ENCODE data around the gene IQCK.
"Not testable (repeated sequence)": the region's sequence is repeated elsewhere in the genome, so short reads cannot be mapped to it uniquely, and the experiment has no call there.

Gene IQCK

DNA sequence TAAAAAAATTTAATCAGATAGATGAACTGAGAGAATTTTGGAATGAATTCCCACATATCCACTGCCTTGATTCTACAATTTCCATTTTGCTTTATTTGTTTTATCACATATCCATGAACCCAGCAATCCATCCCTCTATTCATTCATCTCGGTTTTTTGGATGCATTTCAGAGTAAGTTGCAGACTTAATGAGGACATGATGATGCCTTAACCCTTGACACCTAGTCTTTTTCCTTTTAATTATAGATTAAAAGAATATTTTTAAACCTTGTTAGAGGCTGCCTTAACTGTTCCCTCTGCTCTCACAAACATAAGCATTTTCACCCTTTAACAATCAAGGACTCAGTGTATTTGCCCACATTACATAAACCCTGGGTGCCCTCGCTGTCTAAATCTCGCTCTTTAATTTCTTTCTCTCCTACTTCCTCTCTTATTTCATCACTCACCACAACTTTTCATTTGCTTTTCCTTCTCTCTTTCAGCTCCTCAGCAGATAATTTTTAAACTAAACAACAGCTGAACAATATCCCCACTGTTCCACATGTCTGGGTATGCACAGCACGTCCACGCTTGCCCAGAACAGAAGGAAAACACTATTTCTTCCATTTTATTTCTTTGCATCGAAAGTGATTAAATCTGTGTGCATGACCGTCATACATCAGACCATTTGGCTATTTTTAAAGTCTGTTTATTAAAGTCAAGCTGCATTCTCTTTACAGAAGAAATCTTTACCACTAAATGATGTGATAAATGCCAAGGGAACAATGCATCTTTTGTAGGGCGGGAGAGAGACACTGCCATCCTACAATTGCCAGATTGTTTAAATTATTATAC lies 39.9 kb downstream of the IQCK start:
- DNase-seq (ENCODE audit: low spot score) = no peak

DNA sequence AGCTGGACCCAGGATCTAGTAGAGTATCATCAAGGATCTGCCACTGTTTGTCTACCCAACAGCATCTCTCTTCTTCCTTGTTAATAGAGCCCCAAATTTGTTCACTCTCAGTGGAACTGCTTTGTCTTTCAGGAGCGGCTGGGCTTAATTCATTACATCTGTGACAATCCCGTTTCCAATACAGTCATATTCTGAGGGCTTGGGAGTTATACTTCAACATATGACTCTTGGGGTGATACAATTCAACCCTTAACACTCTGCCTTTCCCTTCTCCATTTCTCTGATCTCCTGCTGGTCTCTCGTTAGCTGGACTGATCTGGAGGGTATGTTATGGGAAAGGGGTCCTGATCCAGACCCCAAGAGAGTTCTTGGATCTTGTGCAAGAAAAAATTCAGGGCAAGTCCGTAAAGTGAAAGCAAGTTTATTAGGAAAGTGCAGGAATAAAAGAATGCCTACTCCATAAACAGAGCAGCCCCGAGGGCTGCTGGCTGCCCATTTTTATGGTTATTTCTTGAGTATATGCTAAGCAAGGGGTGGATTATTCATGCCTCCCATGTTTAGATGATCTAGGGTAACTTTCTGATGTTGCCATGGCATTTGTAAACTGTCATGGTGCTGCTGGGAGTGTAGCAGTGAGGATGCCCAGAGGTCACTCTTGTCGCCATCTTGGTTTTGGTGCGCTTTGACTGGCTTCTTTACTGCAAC lies 42.4 kb downstream of the IQCK start:
- DNase-seq (ENCODE audit: low spot score) = no peak

DNA sequence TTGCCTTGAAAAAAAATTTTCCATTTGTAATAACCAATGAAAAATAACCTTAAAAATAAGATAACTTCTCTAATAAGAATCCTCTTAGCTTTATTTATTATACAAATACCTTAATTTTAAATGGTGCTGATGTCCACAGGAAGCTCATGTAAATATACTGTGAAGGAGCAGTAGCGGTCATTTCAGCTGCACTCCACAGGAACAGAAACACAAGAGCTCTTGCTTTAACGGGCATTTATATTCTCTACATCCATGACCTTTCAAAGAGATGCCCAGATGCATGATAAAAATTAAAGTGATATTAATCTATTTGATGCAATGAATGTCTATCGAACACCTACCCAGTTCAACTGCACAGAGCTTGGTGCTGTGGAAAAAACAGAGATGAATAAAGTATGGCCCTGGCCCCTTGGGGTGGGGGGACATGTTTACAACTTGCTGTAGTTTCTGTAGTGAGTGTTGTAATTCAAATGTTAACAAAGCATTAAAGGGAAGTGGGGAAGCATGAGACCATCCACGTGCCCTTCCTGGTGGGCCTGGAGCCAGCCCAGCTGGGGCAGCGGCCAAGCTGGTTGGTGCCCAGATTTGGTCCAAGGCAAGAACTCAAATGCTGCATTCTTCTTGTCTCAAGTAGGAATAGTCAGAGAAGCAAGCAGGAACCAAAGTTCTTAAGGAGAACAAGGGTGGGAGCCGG lies 47.9 kb downstream of the IQCK start:
- no peak for DNase-seq (ENCODE audit: low spot score)

GRCh38 chr16:19766554-19766884 lies 48.4 kb downstream of the IQCK start:
- DNase-seq (ENCODE audit: low spot score) = no peak

DNA sequence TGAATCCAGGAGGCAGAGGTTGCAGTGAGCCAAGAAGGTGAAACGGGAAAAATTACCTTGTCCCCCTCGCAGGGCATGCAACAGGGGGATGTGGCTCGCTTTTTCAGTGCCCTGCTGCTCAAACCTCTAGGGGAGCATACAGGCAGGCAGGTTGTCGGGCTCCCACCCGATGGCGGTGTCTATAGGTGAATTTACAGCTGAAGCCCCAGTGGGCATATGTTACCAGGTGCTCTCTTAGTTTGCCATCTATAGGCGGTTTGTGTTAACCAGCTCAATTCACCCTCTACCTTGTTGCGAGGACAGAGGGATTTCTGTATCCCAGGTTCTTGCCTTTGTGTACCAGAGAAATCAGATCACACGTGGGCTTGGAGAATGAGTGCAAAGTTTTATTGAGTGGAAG lies 48.9 kb downstream of the IQCK start:
- DNase-seq (ENCODE audit: low spot score) = no peak

- DNase-seq (ENCODE audit: low spot score) = no peak
Measured at GRCh38 chr16:19767497-19767896, 49.4 kb downstream of the IQCK start.

DNA sequence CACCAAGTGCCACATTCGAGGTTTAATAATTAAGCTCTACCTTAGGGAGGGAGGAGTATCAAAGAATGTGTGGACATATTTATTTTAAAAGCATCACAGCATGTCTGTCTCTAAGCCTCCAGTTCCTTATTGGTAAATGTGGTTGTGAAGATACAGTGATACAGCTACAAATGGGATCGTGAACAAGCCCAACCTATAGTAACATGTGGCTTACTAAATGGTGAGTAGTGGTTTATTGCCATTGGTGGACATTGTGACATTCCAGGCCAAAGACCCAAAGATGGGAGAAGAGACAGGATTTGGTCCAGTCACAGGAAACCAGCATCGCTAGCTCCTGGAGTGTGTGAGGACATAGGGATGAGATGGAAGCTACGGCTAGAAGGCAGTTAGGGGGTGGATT lies 51.2 kb downstream of the IQCK start:
- no peak for DNase-seq (ENCODE audit: low spot score)

DNA sequence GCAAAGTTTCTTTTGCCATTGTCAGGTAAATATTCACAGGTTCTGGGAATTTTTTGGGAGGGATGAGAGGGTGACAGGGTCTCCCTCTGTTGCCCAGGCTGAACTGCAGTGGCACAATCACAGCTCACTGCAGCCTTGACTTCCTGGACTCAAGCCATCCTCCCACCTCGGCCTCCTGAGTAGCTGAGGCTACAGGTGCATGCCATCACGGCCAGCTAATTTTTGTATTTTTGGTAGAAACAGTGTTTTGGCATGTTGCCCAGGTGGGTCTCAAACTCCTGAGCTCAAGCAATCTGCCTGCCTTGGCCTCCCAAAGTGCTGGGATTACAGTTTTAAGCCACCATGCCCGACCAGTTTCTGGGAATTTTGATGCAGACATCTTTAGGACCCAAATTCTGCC lies 53.0 kb downstream of the IQCK start:
- no peak for DNase-seq (ENCODE audit: low spot score)

- DNase-seq (ENCODE audit: low spot score) = no peak
Measured at GRCh38 chr16:19771796-19772195, 53.7 kb downstream of the IQCK start.

GRCh38 chr16:19774024-19774423 lies 56.0 kb downstream of the IQCK start:
- no peak for DNase-seq (ENCODE audit: low spot score)

DNA sequence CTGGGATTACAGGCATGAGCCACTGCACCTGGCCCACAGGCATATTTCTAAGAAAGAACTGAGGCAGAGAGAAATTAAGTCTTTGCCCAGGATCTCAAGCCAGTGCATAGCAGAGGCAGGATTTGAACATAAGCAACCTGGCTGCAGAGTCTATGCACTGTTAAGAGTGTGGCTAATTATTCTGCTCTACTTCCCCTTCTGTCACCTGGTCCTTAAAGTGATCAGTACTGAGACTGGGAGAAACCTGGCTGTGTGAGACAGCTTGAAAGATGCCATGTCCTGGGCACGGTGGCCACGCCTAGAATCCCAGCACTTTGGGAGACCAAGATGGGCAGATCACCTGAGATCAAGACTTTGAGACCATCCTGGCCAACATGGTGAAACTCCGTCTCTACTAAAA lies 58.1 kb downstream of the IQCK start:
- DNase-seq (ENCODE audit: low spot score) = no peak

- no peak for DNase-seq (ENCODE audit: low spot score)
Measured at GRCh38 chr16:19776565-19776964, 58.5 kb downstream of the IQCK start.

DNA sequence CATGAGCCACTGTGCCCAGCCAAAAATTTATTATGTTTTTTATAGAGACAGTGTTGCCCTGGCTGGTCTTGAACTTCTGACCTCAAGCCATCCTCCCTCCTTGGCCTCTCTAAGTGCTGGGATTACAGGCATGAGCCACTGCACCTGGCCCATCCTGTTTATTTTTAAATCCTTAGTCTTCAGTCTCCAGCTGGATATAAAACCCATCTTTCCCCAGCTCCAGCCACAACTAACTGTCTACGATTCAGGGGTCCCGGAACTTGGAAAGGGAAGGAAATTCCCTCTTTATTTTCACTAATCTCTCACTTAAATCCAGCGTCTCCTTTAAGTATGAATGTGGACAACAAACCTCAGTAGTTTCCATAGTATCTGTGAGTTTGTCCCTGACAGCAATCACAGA lies 62.2 kb downstream of the IQCK start:
- DNase-seq (ENCODE audit: low spot score) = no peak

- DNase-seq (ENCODE audit: low spot score) = no peak
Measured at GRCh38 chr16:19781226-19781625, 63.2 kb downstream of the IQCK start.

- DNase-seq (ENCODE audit: low spot score) = no peak
Measured at GRCh38 chr16:19783363-19784182, 65.5 kb downstream of the IQCK start.

DNA sequence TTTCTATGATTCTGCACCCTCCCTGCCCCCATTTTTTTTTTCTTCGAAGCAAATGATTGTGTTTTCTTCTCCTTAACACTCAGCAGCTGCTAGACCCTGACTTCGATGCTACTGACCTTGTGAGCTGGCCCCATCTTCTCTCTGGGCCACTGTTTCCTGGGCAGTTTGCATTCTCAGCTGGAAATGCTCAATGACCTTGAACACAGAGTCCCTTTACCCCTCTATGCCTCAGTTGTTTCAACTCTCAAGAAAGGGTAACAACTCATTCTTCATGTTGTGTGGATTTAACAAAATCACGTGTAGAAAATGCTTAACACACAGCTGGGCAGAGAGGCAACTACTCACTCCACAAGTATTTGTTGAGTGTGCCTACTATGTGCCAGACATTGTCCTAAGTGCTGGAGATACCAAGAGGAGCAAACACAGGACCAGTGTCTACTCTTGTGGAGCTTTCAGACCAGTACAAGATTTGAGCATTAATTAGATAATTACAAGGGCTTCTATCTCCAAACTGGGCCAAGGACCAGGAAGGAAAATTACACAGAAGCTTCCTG lies 66.2 kb downstream of the IQCK start:
- DNase-seq (ENCODE audit: low spot score) = no peak

DNA sequence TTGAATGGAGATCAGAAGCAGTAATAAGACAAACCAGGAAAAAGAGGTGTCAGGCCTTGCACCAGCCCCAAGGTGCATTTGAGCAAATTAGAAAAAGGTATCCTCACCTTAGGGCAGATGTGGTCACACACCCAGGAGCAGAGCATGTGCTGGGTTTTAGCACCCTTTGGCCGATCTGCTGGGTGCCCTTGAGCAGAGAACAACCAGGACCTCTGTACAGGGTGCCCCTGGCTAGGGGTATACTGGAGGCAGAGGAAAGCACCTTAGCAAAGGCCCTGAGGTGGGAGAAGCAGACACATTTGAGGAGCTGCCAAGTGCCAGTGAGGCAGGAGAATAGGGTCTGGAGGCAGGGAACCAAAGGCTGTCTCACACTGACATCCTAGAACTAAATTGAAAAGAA lies 67.0 kb downstream of the IQCK start:
- DNase-seq (ENCODE audit: low spot score) = no peak

- DNase-seq (ENCODE audit: low spot score) = no peak
Measured at GRCh38 chr16:19785512-19786130, 67.5 kb downstream of the IQCK start.

- not testable (repeated sequence) for DNase-seq (ENCODE audit: low spot score)
Measured at GRCh38 chr16:19801369-19801768, 83.3 kb downstream of the IQCK start.

GRCh38 chr16:19801824-19802223 lies 83.8 kb downstream of the IQCK start:
- DNase-seq (ENCODE audit: low spot score) = not testable (repeated sequence)

- no peak for DNase-seq (ENCODE audit: low spot score)
Measured at GRCh38 chr16:19802612-19803011, 84.5 kb downstream of the IQCK start.
